ENCODE results near the gene COX5B.
"Not testable (repeated sequence)": the region's sequence is repeated elsewhere in the genome, so short reads cannot be mapped to it uniquely, and the experiment has no call there.

The COX5B gene

GRCh38 chr2:97645695-97646629 is at the start of gene COX5B:
COX5B (plus strand) TSS chr2:97646062; CDS start chr2:97646087, 25 bp downstream.
- DNase-seq (ENCODE audit: low read depth, low spot score): peak; percentile 96

- not testable (repeated sequence) for DNase-seq (ENCODE audit: low read depth, low spot score)
Observed at GRCh38 chr2:97596180-97596579, 49.7 kb upstream of the COX5B start.

GRCh38 chr2:97601537-97601936 is 44.3 kb upstream of the COX5B start:
- DNase-seq (ENCODE audit: low read depth, low spot score): not testable (repeated sequence)

GRCh38 chr2:97605109-97605508 is 40.8 kb upstream of the COX5B start:
- DNase-seq (ENCODE audit: low read depth, low spot score): not testable (repeated sequence)

- DNase-seq (ENCODE audit: low read depth, low spot score): not testable (repeated sequence)
Observed at GRCh38 chr2:97605524-97606339, 40.1 kb upstream of the COX5B start.

GRCh38 chr2:97608745-97609144 is 37.1 kb upstream of the COX5B start:
- DNase-seq (ENCODE audit: low read depth, low spot score): not testable (repeated sequence)

- not testable (repeated sequence) for DNase-seq (ENCODE audit: low read depth, low spot score)
Observed at GRCh38 chr2:97611895-97612294, 34.0 kb upstream of the COX5B start.

GRCh38 chr2:97615746-97616145 is 30.1 kb upstream of the COX5B start:
- not testable (repeated sequence) for DNase-seq (ENCODE audit: low read depth, low spot score)

GRCh38 chr2:97617911-97618310 is 28.0 kb upstream of the COX5B start:
- DNase-seq (ENCODE audit: low read depth, low spot score): no peak

GRCh38 chr2:97618939-97619827 is 26.7 kb upstream of the COX5B start:
- not testable (repeated sequence) for DNase-seq (ENCODE audit: low read depth, low spot score)

- not testable (repeated sequence) for DNase-seq (ENCODE audit: low read depth, low spot score)
Observed at GRCh38 chr2:97620492-97620891, 25.4 kb upstream of the COX5B start.

- DNase-seq (ENCODE audit: low read depth, low spot score): not testable (repeated sequence)
Observed at GRCh38 chr2:97622976-97623375, 22.9 kb upstream of the COX5B start.

- DNase-seq (ENCODE audit: low read depth, low spot score): not testable (repeated sequence)
Observed at GRCh38 chr2:97625354-97626048, 20.4 kb upstream of the COX5B start.

- DNase-seq (ENCODE audit: low read depth, low spot score): not testable (repeated sequence)
Observed at GRCh38 chr2:97626049-97626430, 19.8 kb upstream of the COX5B start.

GRCh38 chr2:97644023-97644717 is 1.7 kb upstream of the COX5B start:
- DNase-seq (ENCODE audit: low read depth, low spot score): no peak

GRCh38 chr2:97645112-97645694 is 659 bp upstream of the COX5B start:
- DNase-seq (ENCODE audit: low read depth, low spot score): no peak

GRCh38 chr2:97646977-97647376 is 1.1 kb downstream of the COX5B start:
- DNase-seq (ENCODE audit: low read depth, low spot score): no peak

GRCh38 chr2:97651114-97651513 is 5.3 kb downstream of the COX5B start:
- no peak for DNase-seq (ENCODE audit: low read depth, low spot score)

GRCh38 chr2:97653473-97653872 is 7.6 kb downstream of the COX5B start:
- DNase-seq (ENCODE audit: low read depth, low spot score): no peak

- no peak for DNase-seq (ENCODE audit: low read depth, low spot score)
Observed at GRCh38 chr2:97653874-97654273, 8.0 kb downstream of the COX5B start.
